Upper lobe of left lung (tissue), 4 donors: ENCODE data around the gene DNHD1.

Source experiments
- EP300 ChIP-seq, 4 donors: sonication (generic); formaldehyde crosslinking; IDR thresholded peaks; one replicate each; pipeline ENCODE4 v1.5.1; 2017; ENCODE audit warnings: antibody characterized with exemption in 4 of 4, control low read depth in 2 of 4
- POLR2AphosphoS5 ChIP-seq, 2 donors: sonication (generic); formaldehyde crosslinking; IDR thresholded peaks; one replicate each; pipeline ENCODE4 v1.5.1; 2017; ENCODE audit warnings: antibody characterized with exemption in 2 of 2

DNA sequence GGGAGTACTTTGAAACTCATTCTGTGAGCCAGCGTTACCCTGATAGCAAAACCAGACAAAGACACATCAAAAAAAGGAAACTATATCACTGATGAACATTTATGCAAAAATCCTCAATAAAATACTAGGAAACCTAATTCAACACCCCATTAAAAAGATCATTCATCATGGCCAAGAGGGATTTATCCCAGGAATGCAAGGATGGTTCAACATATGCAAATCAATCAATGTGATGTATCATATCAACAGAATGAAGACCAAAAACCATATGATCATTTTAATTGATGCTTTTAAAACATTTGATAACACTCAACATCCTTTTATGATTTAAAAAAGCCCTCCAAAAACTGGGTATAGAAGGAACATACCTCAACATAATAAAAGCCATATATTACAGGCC, 86.5 kb downstream of the DNHD1 start:
- TF ChIP-seq EP300 (IDR thresholded peaks at IDR 0.05) (no peak), POLR2AphosphoS5 (IDR thresholded peaks at IDR 0.05) (no peak)
